ENCODE data around the gene IQGAP1. TPM values are rescaled to one million over a fixed set of nuclear protein-coding genes. Genes with fewer than 3 reads are reported as not detected.
A peak's percentile ranks its signal among the peaks of the same experiment; 100 is the strongest.

The IQGAP1 gene
- total and polyA plus RNA-seq, 8 donors = 178 to 296 (median 222) TPM

- no peak for TF ChIP-seq CTCF (IDR thresholded peaks at IDR 0.05)
- ATAC-seq (no peak), DNase-seq (no peak)
- Histone ChIP-seq H3K4me1 (no peaks in the 10 kb centered on the region), H3K9me3 (no peaks in the 10 kb centered on the region), H3K27me3 (no peaks in the 10 kb centered on the region), H3K4me3 (no peak overlapping the region), H3K27ac (no peak overlapping the region), H3K36me3 (peaks cover 0 to 100% of the 10 kb centered on the region in 2 donors)
- intact Hi-C loops (cut with DNase I) = no loop called here
Observed at GRCh38 chr15:90489514-90489913, 101.5 kb downstream of the IQGAP1 start.

GRCh38 chr15:90489944-90490343 is 101.9 kb downstream of the IQGAP1 start:
- no peak for TF ChIP-seq CTCF (IDR thresholded peaks at IDR 0.05)
- intact Hi-C loops (cut with DNase I) = no loop called here
- no peaks in the 10 kb centered on the region for H3K9me3 ChIP-seq
- no peak overlapping the region for H3K27ac ChIP-seq
- no peaks in the 10 kb centered on the region for H3K4me1 ChIP-seq
- H3K27me3 ChIP-seq = no peaks in the 10 kb centered on the region
- no peak for ATAC-seq
- no peak overlapping the region for H3K4me3 ChIP-seq
- no peak for DNase-seq
- peaks cover 0 to 100% of the 10 kb centered on the region in 2 donors for H3K36me3 ChIP-seq

GRCh38 chr15:90493647-90494046 is 105.6 kb downstream of the IQGAP1 start:
- H3K27ac ChIP-seq = no peak overlapping the region
- no peaks in the 10 kb centered on the region for H3K27me3 ChIP-seq
- no peak overlapping the region for H3K4me3 ChIP-seq
- H3K4me1 ChIP-seq = peaks cover 0 to 18% of the 10 kb centered on the region in 2 donors
- H3K9me3 ChIP-seq = no peaks in the 10 kb centered on the region
- TF ChIP-seq CTCF (IDR thresholded peaks at IDR 0.05) = no peak
- DNase-seq = no peak
- intact Hi-C loops (cut with DNase I) = no loop called here
- H3K36me3 ChIP-seq = peaks cover 0 to 100% of the 10 kb centered on the region in 2 donors
- no peak for ATAC-seq

- Histone ChIP-seq H3K9me3 (no peaks in the 10 kb centered on the region), H3K4me1 (peaks cover 0 to 18% of the 10 kb centered on the region in 2 donors), H3K36me3 (peaks cover 0 to 100% of the 10 kb centered on the region in 2 donors), H3K27ac (no peak overlapping the region), H3K27me3 (no peaks in the 10 kb centered on the region), H3K4me3 (no peak overlapping the region)
- no peak for TF ChIP-seq CTCF (IDR thresholded peaks at IDR 0.05)
- ATAC-seq (no peak), DNase-seq (no peak)
- intact Hi-C loops (cut with DNase I) = no loop called here
Observed at GRCh38 chr15:90495067-90495466, 107.0 kb downstream of the IQGAP1 start.

GRCh38 chr15:90496791-90497190 is 108.7 kb downstream of the IQGAP1 start:
- Histone ChIP-seq H3K27ac (no peak overlapping the region), H3K4me1 (peaks cover 0 to 18% of the 10 kb centered on the region in 2 donors), H3K9me3 (no peaks in the 10 kb centered on the region), H3K36me3 (peaks cover 0 to 100% of the 10 kb centered on the region in 2 donors), H3K27me3 (no peaks in the 10 kb centered on the region), H3K4me3 (no peak overlapping the region)
- DNase-seq (no peak), ATAC-seq (peak; percentile 69)
- intact Hi-C loops (cut with DNase I) = no loop called here
- no peak for TF ChIP-seq CTCF (IDR thresholded peaks at IDR 0.05)

Measured in left lung (tissue), 10 donors.